ENCODE data around the gene B3GALT2. TPM values are rescaled to one million over a fixed set of nuclear protein-coding genes. Genes with fewer than 3 reads are reported as not detected.

B3GALT2 gene
- total RNA-seq, 1 experiment from 2014 or later = not detected

DNA sequence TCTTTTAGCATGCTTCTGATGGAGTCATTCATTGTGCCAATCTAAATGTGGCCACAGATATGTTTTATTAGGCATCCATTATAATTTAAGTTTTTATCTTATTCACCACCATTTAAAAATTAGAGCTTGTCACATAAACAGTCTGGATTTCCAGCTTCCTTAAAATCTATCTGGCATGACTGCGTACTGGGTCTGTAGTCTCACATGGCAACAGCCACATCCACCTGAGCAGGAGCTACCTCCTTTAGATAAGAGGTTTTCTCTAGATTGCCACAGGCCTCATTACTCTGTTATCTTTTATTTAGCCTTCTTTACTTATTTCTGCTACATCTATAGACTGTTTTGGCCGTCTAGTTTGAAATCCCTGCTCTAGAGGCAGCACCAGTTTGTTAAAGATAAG is 29.1 kb downstream of the B3GALT2 start (continued):
- TF ChIP-seq, protein P1, sequence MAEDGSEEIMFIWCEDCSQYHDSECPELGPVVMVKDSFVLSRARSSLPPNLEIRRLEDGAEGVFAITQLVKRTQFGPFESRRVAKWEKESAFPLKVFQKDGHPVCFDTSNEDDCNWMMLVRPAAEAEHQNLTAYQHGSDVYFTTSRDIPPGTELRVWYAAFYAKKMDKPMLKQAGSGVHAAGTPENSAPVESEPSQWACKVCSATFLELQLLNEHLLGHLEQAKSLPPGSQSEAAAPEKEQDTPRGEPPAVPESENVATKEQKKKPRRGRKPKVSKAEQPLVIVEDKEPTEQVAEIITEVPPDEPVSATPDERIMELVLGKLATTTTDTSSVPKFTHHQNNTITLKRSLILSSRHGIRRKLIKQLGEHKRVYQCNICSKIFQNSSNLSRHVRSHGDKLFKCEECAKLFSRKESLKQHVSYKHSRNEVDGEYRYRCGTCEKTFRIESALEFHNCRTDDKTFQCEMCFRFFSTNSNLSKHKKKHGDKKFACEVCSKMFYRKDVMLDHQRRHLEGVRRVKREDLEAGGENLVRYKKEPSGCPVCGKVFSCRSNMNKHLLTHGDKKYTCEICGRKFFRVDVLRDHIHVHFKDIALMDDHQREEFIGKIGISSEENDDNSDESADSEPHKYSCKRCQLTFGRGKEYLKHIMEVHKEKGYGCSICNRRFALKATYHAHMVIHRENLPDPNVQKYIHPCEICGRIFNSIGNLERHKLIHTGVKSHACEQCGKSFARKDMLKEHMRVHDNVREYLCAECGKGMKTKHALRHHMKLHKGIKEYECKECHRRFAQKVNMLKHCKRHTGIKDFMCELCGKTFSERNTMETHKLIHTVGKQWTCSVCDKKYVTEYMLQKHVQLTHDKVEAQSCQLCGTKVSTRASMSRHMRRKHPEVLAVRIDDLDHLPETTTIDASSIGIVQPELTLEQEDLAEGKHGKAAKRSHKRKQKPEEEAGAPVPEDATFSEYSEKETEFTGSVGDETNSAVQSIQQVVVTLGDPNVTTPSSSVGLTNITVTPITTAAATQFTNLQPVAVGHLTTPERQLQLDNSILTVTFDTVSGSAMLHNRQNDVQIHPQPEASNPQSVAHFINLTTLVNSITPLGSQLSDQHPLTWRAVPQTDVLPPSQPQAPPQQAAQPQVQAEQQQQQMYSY (CRISPR knock-in tag; IDR thresholded peaks at IDR 0.05) = no peak
- TF ChIP-seq ZNF317 (CRISPR knock-in tag; IDR thresholded peaks at IDR 0.05; ENCODE audit: borderline replicate concordance, low read depth) (no peak), RORB (CRISPR knock-in tag; IDR thresholded peaks at IDR 0.05) (no peak), ZNF121 (CRISPR knock-in tag; IDR thresholded peaks at IDR 0.05) (no peak), NFYB (CRISPR knock-in tag; conservative IDR thresholded peaks at IDR 0.05; ENCODE audit: low read depth) (no peak)
- TF ChIP-seq, protein P2, sequence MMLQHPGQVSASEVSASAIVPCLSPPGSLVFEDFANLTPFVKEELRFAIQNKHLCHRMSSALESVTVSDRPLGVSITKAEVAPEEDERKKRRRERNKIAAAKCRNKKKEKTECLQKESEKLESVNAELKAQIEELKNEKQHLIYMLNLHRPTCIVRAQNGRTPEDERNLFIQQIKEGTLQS (CRISPR knock-in tag; conservative IDR thresholded peaks at IDR 0.05) = no peak
- TF ChIP-seq, protein P3, sequence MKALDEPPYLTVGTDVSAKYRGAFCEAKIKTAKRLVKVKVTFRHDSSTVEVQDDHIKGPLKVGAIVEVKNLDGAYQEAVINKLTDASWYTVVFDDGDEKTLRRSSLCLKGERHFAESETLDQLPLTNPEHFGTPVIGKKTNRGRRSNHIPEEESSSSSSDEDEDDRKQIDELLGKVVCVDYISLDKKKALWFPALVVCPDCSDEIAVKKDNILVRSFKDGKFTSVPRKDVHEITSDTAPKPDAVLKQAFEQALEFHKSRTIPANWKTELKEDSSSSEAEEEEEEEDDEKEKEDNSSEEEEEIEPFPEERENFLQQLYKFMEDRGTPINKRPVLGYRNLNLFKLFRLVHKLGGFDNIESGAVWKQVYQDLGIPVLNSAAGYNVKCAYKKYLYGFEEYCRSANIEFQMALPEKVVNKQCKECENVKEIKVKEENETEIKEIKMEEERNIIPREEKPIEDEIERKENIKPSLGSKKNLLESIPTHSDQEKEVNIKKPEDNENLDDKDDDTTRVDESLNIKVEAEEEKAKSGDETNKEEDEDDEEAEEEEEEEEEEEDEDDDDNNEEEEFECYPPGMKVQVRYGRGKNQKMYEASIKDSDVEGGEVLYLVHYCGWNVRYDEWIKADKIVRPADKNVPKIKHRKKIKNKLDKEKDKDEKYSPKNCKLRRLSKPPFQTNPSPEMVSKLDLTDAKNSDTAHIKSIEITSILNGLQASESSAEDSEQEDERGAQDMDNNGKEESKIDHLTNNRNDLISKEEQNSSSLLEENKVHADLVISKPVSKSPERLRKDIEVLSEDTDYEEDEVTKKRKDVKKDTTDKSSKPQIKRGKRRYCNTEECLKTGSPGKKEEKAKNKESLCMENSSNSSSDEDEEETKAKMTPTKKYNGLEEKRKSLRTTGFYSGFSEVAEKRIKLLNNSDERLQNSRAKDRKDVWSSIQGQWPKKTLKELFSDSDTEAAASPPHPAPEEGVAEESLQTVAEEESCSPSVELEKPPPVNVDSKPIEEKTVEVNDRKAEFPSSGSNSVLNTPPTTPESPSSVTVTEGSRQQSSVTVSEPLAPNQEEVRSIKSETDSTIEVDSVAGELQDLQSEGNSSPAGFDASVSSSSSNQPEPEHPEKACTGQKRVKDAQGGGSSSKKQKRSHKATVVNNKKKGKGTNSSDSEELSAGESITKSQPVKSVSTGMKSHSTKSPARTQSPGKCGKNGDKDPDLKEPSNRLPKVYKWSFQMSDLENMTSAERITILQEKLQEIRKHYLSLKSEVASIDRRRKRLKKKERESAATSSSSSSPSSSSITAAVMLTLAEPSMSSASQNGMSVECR (CRISPR knock-in tag; IDR thresholded peaks at IDR 0.05; ENCODE audit: borderline replicate concordance) = no peak
- TF ChIP-seq, protein P4, sequence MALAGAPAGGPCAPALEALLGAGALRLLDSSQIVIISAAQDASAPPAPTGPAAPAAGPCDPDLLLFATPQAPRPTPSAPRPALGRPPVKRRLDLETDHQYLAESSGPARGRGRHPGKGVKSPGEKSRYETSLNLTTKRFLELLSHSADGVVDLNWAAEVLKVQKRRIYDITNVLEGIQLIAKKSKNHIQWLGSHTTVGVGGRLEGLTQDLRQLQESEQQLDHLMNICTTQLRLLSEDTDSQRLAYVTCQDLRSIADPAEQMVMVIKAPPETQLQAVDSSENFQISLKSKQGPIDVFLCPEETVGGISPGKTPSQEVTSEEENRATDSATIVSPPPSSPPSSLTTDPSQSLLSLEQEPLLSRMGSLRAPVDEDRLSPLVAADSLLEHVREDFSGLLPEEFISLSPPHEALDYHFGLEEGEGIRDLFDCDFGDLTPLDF (CRISPR knock-in tag; IDR thresholded peaks at IDR 0.05) = no peak

DNA sequence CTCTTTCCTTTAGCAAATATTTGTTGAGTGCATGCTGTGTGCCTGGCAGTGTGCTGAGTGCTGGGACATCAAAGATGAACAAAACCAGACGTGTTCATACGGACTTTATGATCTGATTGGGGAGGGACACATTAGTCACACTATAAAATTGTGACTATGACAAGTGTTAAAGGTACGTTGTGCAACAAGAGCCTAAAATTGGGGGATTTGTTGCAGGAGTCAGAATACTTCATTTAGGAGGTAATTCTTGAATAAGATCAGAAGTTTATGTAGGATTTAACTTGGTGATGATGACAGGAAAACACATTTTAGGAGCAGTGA is 29.6 kb downstream of the B3GALT2 start:
- no peak for DNase-seq (ENCODE audit: low spot score)
- no peak for ATAC-seq
- Mint-ChIP-seq H3K4me1 (no peaks in the 10 kb centered on the region), H3K4me3 (no peak overlapping the region), H3K36me3 (peaks cover 14% of the 10 kb centered on the region), H3K27me3 (ENCODE audit: low read depth) (no peaks in the 10 kb centered on the region), H3K9me3 (no peaks in the 10 kb centered on the region), H3K27ac (no peak overlapping the region)
- CTCF ChIA-PET = no interaction called here
- POLR2A ChIA-PET = no interaction called here
- TF ChIP-seq SOX15 (CRISPR knock-in tag; IDR thresholded peaks at IDR 0.05) = no peak
- TF ChIP-seq, protein P5, sequence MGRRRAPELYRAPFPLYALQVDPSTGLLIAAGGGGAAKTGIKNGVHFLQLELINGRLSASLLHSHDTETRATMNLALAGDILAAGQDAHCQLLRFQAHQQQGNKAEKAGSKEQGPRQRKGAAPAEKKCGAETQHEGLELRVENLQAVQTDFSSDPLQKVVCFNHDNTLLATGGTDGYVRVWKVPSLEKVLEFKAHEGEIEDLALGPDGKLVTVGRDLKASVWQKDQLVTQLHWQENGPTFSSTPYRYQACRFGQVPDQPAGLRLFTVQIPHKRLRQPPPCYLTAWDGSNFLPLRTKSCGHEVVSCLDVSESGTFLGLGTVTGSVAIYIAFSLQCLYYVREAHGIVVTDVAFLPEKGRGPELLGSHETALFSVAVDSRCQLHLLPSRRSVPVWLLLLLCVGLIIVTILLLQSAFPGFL (CRISPR knock-in tag; IDR thresholded peaks at IDR 0.05; ENCODE audit: borderline replicate concordance) = no peak
- TF ChIP-seq ZNF317 (CRISPR knock-in tag; IDR thresholded peaks at IDR 0.05; ENCODE audit: borderline replicate concordance, low read depth) = no peak
- TF ChIP-seq, protein P6, sequence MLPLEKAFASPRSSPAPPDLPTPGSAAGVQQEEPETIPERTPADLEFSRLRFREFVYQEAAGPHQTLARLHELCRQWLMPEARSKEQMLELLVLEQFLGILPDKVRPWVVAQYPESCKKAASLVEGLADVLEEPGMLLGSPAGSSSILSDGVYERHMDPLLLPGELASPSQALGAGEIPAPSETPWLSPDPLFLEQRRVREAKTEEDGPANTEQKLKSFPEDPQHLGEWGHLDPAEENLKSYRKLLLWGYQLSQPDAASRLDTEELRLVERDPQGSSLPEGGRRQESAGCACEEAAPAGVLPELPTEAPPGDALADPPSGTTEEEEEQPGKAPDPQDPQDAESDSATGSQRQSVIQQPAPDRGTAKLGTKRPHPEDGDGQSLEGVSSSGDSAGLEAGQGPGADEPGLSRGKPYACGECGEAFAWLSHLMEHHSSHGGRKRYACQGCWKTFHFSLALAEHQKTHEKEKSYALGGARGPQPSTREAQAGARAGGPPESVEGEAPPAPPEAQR (CRISPR knock-in tag; IDR thresholded peaks at IDR 0.05) = no peak
- TF ChIP-seq, protein P7, sequence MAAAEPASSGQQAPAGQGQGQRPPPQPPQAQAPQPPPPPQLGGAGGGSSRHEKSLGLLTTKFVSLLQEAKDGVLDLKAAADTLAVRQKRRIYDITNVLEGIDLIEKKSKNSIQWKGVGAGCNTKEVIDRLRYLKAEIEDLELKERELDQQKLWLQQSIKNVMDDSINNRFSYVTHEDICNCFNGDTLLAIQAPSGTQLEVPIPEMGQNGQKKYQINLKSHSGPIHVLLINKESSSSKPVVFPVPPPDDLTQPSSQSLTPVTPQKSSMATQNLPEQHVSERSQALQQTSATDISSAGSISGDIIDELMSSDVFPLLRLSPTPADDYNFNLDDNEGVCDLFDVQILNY (CRISPR knock-in tag; IDR thresholded peaks at IDR 0.05) = no peak
- TF ChIP-seq, protein P8, sequence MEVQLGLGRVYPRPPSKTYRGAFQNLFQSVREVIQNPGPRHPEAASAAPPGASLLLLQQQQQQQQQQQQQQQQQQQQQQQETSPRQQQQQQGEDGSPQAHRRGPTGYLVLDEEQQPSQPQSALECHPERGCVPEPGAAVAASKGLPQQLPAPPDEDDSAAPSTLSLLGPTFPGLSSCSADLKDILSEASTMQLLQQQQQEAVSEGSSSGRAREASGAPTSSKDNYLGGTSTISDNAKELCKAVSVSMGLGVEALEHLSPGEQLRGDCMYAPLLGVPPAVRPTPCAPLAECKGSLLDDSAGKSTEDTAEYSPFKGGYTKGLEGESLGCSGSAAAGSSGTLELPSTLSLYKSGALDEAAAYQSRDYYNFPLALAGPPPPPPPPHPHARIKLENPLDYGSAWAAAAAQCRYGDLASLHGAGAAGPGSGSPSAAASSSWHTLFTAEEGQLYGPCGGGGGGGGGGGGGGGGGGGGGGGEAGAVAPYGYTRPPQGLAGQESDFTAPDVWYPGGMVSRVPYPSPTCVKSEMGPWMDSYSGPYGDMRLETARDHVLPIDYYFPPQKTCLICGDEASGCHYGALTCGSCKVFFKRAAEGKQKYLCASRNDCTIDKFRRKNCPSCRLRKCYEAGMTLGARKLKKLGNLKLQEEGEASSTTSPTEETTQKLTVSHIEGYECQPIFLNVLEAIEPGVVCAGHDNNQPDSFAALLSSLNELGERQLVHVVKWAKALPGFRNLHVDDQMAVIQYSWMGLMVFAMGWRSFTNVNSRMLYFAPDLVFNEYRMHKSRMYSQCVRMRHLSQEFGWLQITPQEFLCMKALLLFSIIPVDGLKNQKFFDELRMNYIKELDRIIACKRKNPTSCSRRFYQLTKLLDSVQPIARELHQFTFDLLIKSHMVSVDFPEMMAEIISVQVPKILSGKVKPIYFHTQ (CRISPR knock-in tag; IDR thresholded peaks at IDR 0.05) = no peak
- no peak for TF ChIP-seq RORB (CRISPR knock-in tag; IDR thresholded peaks at IDR 0.05)
- TF ChIP-seq SP1 (CRISPR knock-in tag; conservative IDR thresholded peaks at IDR 0.05) = no peak
- TF ChIP-seq ZNF416 (CRISPR knock-in tag; IDR thresholded peaks at IDR 0.05) = no peak
